Measurements from ENCODE around the gene RXRA. TPM values are rescaled to one million over a fixed set of nuclear protein-coding genes. Genes with fewer than 3 reads are reported as not detected.

Gene RXRA
- total RNA-seq, 4 donors from 2014 or later = 53.5 to 61.5 (median 56.5) TPM

- Histone ChIP-seq H3K9me3 (no peaks in the 10 kb centered on the region), H3K27me3 (no peaks in the 10 kb centered on the region), H3K27ac (no peak overlapping the region), H3K4me1 (peaks cover 5 to 66% (median 44%) of the 10 kb centered on the region in 4 donors), H3K36me3 (peaks cover 0 to under 1% (median 0%) of the 10 kb centered on the region in 3 donors), H3K4me3 (no peak overlapping the region)
- WGBS, 2 donors = 52 to 60% methylated on average over 23 to 26 of the region's 26 CpGs
- DNase-seq (ENCODE audit: low spot score in 2 of 2) = no peak
- TF ChIP-seq POLR2A (IDR thresholded peaks at IDR 0.05) (no peak), EP300 (IDR thresholded peaks at IDR 0.05) (no peak)
- TF ChIP-seq, protein P1, sequence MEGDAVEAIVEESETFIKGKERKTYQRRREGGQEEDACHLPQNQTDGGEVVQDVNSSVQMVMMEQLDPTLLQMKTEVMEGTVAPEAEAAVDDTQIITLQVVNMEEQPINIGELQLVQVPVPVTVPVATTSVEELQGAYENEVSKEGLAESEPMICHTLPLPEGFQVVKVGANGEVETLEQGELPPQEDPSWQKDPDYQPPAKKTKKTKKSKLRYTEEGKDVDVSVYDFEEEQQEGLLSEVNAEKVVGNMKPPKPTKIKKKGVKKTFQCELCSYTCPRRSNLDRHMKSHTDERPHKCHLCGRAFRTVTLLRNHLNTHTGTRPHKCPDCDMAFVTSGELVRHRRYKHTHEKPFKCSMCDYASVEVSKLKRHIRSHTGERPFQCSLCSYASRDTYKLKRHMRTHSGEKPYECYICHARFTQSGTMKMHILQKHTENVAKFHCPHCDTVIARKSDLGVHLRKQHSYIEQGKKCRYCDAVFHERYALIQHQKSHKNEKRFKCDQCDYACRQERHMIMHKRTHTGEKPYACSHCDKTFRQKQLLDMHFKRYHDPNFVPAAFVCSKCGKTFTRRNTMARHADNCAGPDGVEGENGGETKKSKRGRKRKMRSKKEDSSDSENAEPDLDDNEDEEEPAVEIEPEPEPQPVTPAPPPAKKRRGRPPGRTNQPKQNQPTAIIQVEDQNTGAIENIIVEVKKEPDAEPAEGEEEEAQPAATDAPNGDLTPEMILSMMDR (IDR thresholded peaks at IDR 0.05) = no peak
These were observed 115.2 kb downstream of the RXRA start for GRCh38 chr9:134441227-134442084.

GRCh38 chr9:134442085-134442474 is 115.8 kb downstream of the RXRA start:
- H3K27ac ChIP-seq = peak overlapping the region in 1 of 4 donors; percentile 15
- DNase-seq (ENCODE audit: low spot score in 2 of 2) = no peak
- H3K9me3 ChIP-seq = no peaks in the 10 kb centered on the region
- TF ChIP-seq POLR2A (IDR thresholded peaks at IDR 0.05) (no peak), EP300 (IDR thresholded peaks at IDR 0.05) (no peak)
- TF ChIP-seq, protein P1 (IDR thresholded peaks at IDR 0.05) = no peak
- WGBS, 2 donors = 0 to 3% methylated on average over 5 to 12 of the region's 12 CpGs
- no peaks in the 10 kb centered on the region for H3K36me3 ChIP-seq
- no peak overlapping the region for H3K4me3 ChIP-seq
- no peaks in the 10 kb centered on the region for H3K27me3 ChIP-seq
- peaks cover 5 to 60% (median 38%) of the 10 kb centered on the region in 4 donors for H3K4me1 ChIP-seq

- no peaks in the 10 kb centered on the region for H3K9me3 ChIP-seq
- peaks cover 5 to 55% (median 32%) of the 10 kb centered on the region in 4 donors for H3K4me1 ChIP-seq
- peak overlapping the region in 1 of 4 donors; percentile 15 for H3K27ac ChIP-seq
- no peak for TF ChIP-seq POLR2A (IDR thresholded peaks at IDR 0.05)
- TF ChIP-seq, protein P1 (IDR thresholded peaks at IDR 0.05) = no peak
- TF ChIP-seq EP300 (IDR thresholded peaks at IDR 0.05) = no peak
- no peaks in the 10 kb centered on the region for H3K27me3 ChIP-seq
- DNase-seq (ENCODE audit: low spot score in 2 of 2) = no peak
- 23 to 25% methylated on average over 2 to 21 of the region's 21 CpGs for WGBS, 2 donors
- no peaks in the 10 kb centered on the region for H3K36me3 ChIP-seq
- no peak overlapping the region for H3K4me3 ChIP-seq
These were observed 116.4 kb downstream of the RXRA start for GRCh38 chr9:134442486-134443173.

DNA sequence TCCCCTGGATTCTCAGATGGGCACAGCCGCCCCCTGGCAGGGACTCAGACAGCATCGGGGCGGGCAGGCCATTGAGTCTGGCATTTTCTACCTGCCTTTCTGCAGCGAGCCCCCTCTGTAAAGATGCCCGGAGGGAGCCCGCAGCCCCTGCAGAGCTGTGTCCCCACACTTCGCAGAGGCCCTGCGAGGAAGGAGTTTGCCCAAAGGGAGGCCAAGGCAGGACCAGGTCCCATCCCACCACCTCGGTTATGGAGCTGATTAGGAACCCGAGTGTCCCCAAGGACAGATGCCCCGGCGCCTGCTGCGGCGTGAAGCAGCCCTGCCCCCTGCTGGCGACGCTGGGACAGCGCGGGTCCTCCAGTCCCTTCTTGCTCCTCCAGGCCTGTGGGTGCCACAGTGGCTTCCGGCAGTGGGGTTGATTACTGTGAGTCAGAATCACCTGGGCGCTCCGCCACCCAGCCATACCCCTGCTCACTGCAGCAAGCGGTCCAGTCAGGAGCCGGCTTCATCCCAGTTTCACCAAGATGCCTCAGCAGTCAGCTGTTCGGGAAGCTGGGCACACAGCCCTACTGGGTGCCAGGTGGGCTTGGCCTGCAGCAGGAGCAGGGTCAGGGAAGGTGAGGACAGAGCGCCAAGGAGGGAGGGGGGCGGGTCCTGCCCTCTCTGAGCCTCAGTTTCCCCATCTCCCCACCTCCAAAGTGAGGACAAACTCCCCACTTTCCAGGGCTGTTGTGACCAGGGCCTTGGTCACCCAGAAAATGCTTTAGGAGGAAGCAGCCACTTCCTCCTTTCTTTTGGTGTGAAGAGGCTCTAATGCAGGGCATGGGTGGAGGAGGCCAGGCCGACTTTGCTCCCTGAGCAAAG is 117.2 kb downstream of the RXRA start:
- Histone ChIP-seq H3K9me3 (peaks cover 0 to 5% (median 0%) of the 10 kb centered on the region in 4 donors), H3K4me1 (peaks cover 5 to 47% (median 25%) of the 10 kb centered on the region in 4 donors), H3K36me3 (no peaks in the 10 kb centered on the region), H3K27ac (peak overlapping the region in 2 of 4 donors; percentile 12 to 23), H3K4me3 (no peak overlapping the region), H3K27me3 (no peaks in the 10 kb centered on the region)
- 8 to 16% methylated on average over 17 to 27 of the region's 27 CpGs for WGBS, 2 donors
- peak; percentile 68 to 72 for DNase-seq (ENCODE audit: low spot score in 2 of 2)
- TF ChIP-seq POLR2A (IDR thresholded peaks at IDR 0.05) (no peak), EP300 (IDR thresholded peaks at IDR 0.05) (peak in 1 of 2 donors; percentile 51)
- TF ChIP-seq, protein P1 (IDR thresholded peaks at IDR 0.05) = peak; percentile 93 to 99 (median 98)

All from tibial nerve (tissue), 4 donors.